Heart left ventricle (tissue), 16 donors: ENCODE results near the gene ATP5F1E. TPM values are rescaled to one million over a fixed set of nuclear protein-coding genes. Genes with fewer than 3 reads are reported as not detected.
A peak's percentile ranks its signal among the peaks of the same experiment; 100 is the strongest.

Experiments
- ATAC-seq, 4 donors: fragments of 200-7000 bp; cut with Tn5 transposase; one replicate each; pipeline ENCODE4 v1.9.1; 2020 to 2022; ENCODE audit warnings: moderate library complexity in 4 of 4, mild to moderate bottlenecking in 3 of 4, moderate number of reproducible peaks in 1 of 4
- DNase-seq, 5 donors: peaks; one replicate each; pipeline ENCODE4 v3.0.0-alpha.2; 2020
- H3K27ac ChIP-seq, 12 donors: fragments of 200-600 bp; sonication (generic) in 4 of 12; one replicate each; pipeline versions ENCODE4 v1.5.0 to v1.8.0; 2016 to 2022; ENCODE audit warnings: mild to moderate bottlenecking in 2 of 12
- H3K27me3 ChIP-seq, 9 donors: fragments of 200-600 bp; sonication (generic) in 2 of 9; one replicate each; pipeline versions ENCODE4 v1.5.1 to v1.8.0; 2016 to 2022; ENCODE audit warnings: mild to moderate bottlenecking in 3 of 9
- H3K36me3 ChIP-seq, 9 donors: fragments of 200-600 bp; sonication (generic) in 2 of 9; one replicate each; pipeline versions ENCODE4 v1.5.0 to v1.8.0; 2018 to 2022; ENCODE audit warnings: mild to moderate bottlenecking in 2 of 9
- H3K4me1 ChIP-seq, 12 donors: fragments of 200-600 bp; sonication (generic) in 4 of 12; one replicate each; pipeline versions ENCODE4 v1.5.0 to v1.8.0; 2016 to 2022; ENCODE audit warnings: mild to moderate bottlenecking in 3 of 12
- H3K4me3 ChIP-seq, 12 donors: fragments of 200-600 bp; sonication (generic) in 4 of 12; one replicate each; pipeline versions ENCODE4 v1.5.0 to v1.8.0; 2017 to 2022; ENCODE audit warnings: mild to moderate bottlenecking in 9 of 12, moderate library complexity in 4 of 12
- H3K9me3 ChIP-seq, 12 donors: fragments of 200-600 bp; sonication (generic) in 4 of 12; one replicate each; pipeline versions ENCODE4 v1.5.0 to v1.8.0; 2016 to 2022; ENCODE audit warnings: mild to moderate bottlenecking in 1 of 12
- POLR2A ChIP-seq, 2 donors: fragments of 450-650 bp; IDR thresholded peaks; one replicate each; pipeline ENCODE4 v1.6.1; 2017; ENCODE audit warnings: antibody characterized with exemption in 2 of 2, mild to moderate bottlenecking in 2 of 2, moderate library complexity in 2 of 2
- WGBS, 4 donors: extraction: QIAGEN DNeasy Blood & Tissue Kit in 2 of 4; methylation state at CpG; one replicate each; pipeline versions ENCODE4 v1.1.5 to v1.1.7; 2013 to 2018; 5-methylcytosine and 5-hydroxymethylcytosine counted together
- intact Hi-C, 10 donors: fragments of 100-400 bp; cut with DNase I; formaldehyde crosslinking; loops; one replicate each; pipeline versions ENCODE4 v1.11.1 to v1.14.2; 2022
- polyA plus RNA-seq, 2 donors: library from polyadenylated mRNA; stranded (reverse); fragments of 200-250 nt; gene quantifications; one replicate each; pipeline ENCODE4 v1.2.3, GENCODE V29; 2013
- total RNA-seq, 9 donors: library from RNA; depleted of rRNA in 2 of 9; stranded (reverse); fragments of >200 nt in 2 of 9; fragmentation: NEBNext Ultra II Directional in 3 of 9; extraction: Animal tissue kit (Norgen Biotek cat#: 25700) in 3 of 9; gene quantifications; one replicate each; pipeline versions ENCODE4 v1.1.0 to v1.2.4, GENCODE V29; 2016 to 2023
- TF ChIP-seq, protein P1 (sequence below), 12 donors: fragments of 200-600 bp; sonication (generic) in 4 of 12; IDR thresholded peaks; one replicate each; pipeline versions ENCODE4 v1.5.0 to v1.8.0; 2018 to 2022; ENCODE audit warnings: antibody characterized with exemption in 12 of 12, mild to moderate bottlenecking in 5 of 12
- donor health status: ischemic (EF 13 %, LVEDD 7.1; RV severe dilation, severe dysfunction).
- donor health status: healthy with polysubstance abuse.
- donor health status: DM: no; HTN: yes; CAD: no.
- donor health status: DM: no; HTN: no; CAD: no.
- donor health status: ischemic (EF 25% LVEDD 6.9; RV normal size, moderate dysfunction).
- donor health status: ischemic (EF 25% LVEDD 5.7; RV mildly dilated, moderate dysfunction).
- donor health status: healthy.
- donor health status: DM: yes; HTN: yes; CAD: no.
- donor health status: ischemic (EF 35%, LVEDD 5.7; RV mildly dilated, moderate dysfunction).
- donor health status: nonischemic (EF 11% LVEDD 7.7; RV severe dilation, severe dysfunction).
- donor health status: DM: yes; HTN: yes; CAD: no.
- donor health status: PGD.
- donor health status: ischemic (EF 29% LVEDD 5.4; RV normal size, mild dysfunction).
- donor health status: nonischemic (EF 23%, LVEDD 6.1; RV moderate dilation, normal function).

Gene ATP5F1E
- total and polyA plus RNA-seq, 11 donors: 38.5 to 153 (median 116) TPM

- Histone ChIP-seq H3K4me1 (peaks cover 11 to 43% (median 31%) of the 10 kb centered on the region in 12 donors), H3K9me3 (no peaks in the 10 kb centered on the region), H3K4me3 (no peak overlapping the region), H3K36me3 (peaks cover 0 to 72% (median 47%) of the 10 kb centered on the region in 9 donors), H3K27ac (no peak overlapping the region), H3K27me3 (no peaks in the 10 kb centered on the region)
- intact Hi-C loops: no loop called here
- DNase-seq (peak in 2 of 5 donors; percentile 20 to 26), ATAC-seq (no peak)
- WGBS, 4 donors: 79 to 91% (median 90%) methylated on average over 7 to 8 of the region's 8 CpGs
- TF ChIP-seq, protein P1, sequence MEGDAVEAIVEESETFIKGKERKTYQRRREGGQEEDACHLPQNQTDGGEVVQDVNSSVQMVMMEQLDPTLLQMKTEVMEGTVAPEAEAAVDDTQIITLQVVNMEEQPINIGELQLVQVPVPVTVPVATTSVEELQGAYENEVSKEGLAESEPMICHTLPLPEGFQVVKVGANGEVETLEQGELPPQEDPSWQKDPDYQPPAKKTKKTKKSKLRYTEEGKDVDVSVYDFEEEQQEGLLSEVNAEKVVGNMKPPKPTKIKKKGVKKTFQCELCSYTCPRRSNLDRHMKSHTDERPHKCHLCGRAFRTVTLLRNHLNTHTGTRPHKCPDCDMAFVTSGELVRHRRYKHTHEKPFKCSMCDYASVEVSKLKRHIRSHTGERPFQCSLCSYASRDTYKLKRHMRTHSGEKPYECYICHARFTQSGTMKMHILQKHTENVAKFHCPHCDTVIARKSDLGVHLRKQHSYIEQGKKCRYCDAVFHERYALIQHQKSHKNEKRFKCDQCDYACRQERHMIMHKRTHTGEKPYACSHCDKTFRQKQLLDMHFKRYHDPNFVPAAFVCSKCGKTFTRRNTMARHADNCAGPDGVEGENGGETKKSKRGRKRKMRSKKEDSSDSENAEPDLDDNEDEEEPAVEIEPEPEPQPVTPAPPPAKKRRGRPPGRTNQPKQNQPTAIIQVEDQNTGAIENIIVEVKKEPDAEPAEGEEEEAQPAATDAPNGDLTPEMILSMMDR (IDR thresholded peaks at IDR 0.05): no peak
- no peak for TF ChIP-seq POLR2A (IDR thresholded peaks at IDR 0.05)
Observed at GRCh38 chr20:59002388-59002787, 29.7 kb downstream of the ATP5F1E start.

DNA sequence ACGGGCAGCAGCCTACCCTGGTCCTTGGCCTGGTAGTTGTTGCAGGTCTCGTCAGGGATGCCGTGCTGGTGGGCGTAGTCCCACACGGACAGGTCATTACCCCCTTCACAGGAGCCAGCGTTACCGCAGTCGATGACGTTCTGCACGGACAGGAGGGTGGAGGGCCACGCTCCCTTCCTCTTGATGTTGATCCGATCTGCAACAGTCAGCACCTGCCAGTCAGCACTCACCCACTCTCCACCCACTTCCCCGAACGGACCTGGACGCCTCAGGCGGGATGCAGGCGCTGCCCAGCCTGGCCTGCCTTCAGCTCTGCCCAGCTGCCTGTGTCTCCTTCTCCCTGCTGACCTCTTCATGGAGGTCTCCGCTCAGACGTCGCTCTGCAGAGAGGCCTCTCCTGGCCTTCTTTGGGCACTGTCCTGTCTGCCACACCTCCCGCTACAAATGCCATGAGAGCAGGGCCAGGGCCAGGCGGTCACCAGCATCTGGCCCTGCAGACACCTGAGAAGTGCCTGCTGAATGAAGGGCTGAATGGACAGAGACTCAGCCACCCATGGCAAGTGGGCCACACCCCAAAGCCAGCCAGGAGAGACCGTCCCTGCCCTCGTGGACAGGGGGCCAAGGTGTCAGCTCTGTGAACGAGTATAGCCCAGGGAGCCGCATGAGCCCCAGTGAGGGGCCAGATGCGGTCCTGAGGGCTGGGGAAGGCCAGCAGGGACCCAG is 30.5 kb downstream of the ATP5F1E start:
- Histone ChIP-seq H3K9me3 (no peaks in the 10 kb centered on the region), H3K4me1 (peaks cover 11 to 42% (median 30%) of the 10 kb centered on the region in 12 donors), H3K36me3 (peaks cover 0 to 80% (median 55%) of the 10 kb centered on the region in 9 donors), H3K27ac (no peak overlapping the region), H3K27me3 (no peaks in the 10 kb centered on the region), H3K4me3 (no peak overlapping the region)
- DNase-seq (peak in 2 of 5 donors; percentile 18 to 24), ATAC-seq (no peak)
- TF ChIP-seq, protein P1 (IDR thresholded peaks at IDR 0.05): no peak
- no peak for TF ChIP-seq POLR2A (IDR thresholded peaks at IDR 0.05)
- intact Hi-C loops: no loop called here
- 87 to 94% (median 90%) methylated on average over 20 to 27 of the region's 27 CpGs for WGBS, 4 donors

DNA sequence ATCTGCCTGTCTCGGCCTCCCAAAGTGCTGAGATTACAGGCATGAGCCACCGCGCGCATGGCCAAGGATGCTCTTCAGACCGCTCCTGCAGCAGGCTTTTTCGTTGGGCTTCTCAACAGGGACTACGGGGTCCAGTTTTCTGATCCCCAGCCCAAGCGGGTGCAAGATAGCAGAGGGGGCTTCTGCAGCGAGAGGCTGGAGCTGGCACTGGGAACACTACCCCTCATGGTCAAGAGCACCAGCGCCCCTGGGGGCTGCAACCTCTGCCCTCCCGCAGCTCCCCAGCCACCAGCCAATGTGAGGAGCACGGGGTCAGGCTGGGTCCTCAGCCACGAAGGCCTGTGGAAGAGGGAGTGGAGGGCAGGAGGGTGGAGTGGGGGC is 31.1 kb downstream of the ATP5F1E start:
- Histone ChIP-seq H3K36me3 (peaks cover 0 to 85% (median 61%) of the 10 kb centered on the region in 9 donors), H3K4me1 (peaks cover 10 to 36% (median 26%) of the 10 kb centered on the region in 12 donors), H3K27ac (no peak overlapping the region), H3K27me3 (no peaks in the 10 kb centered on the region), H3K4me3 (no peak overlapping the region), H3K9me3 (no peaks in the 10 kb centered on the region)
- TF ChIP-seq, protein P1 (IDR thresholded peaks at IDR 0.05): no peak
- no peak for TF ChIP-seq POLR2A (IDR thresholded peaks at IDR 0.05)
- intact Hi-C loops: no loop called here
- whole genome bisulfite sequencing, 4 donors: 87 to 94% (median 91%) methylated on average over 6 to 13 of the region's 13 CpGs
- ATAC-seq (no peak), DNase-seq (peak in 1 of 5 donors; percentile 14)

- Histone ChIP-seq H3K4me3 (no peak overlapping the region), H3K9me3 (no peaks in the 10 kb centered on the region), H3K27me3 (no peaks in the 10 kb centered on the region), H3K36me3 (peaks cover 0 to 92% (median 68%) of the 10 kb centered on the region in 9 donors), H3K27ac (no peak overlapping the region), H3K4me1 (peaks cover 3 to 30% (median 19%) of the 10 kb centered on the region in 12 donors)
- TF ChIP-seq, protein P1 (IDR thresholded peaks at IDR 0.05): no peak
- no peak for TF ChIP-seq POLR2A (IDR thresholded peaks at IDR 0.05)
- intact Hi-C loops: no loop called here
- WGBS, 4 donors: 65 to 78% (median 66%) methylated on average over 3 of the region's 3 CpGs
- DNase-seq: no peak
- no peak for ATAC-seq
Observed at GRCh38 chr20:59000326-59000725, 31.8 kb downstream of the ATP5F1E start.
